Measurements from ENCODE around the gene SLC25A1. TPM values are rescaled to one million over a fixed set of nuclear protein-coding genes. Genes with fewer than 3 reads are reported as not detected.

SLC25A1 gene
- polyA plus RNA-seq, 1 experiment, result 36.9 TPM

GRCh38 chr22:19131685-19132015 lies 46.9 kb downstream of the SLC25A1 start:
- H3K36me3 ChIP-seq (ENCODE audit: control insufficient read depth, insufficient read depth, low read length), result peaks cover 18% of the 10 kb centered on the region
- no peak overlapping the region for H3K4me3 ChIP-seq (ENCODE audit: low read depth, low read length)
- TF ChIP-seq, protein P1, sequence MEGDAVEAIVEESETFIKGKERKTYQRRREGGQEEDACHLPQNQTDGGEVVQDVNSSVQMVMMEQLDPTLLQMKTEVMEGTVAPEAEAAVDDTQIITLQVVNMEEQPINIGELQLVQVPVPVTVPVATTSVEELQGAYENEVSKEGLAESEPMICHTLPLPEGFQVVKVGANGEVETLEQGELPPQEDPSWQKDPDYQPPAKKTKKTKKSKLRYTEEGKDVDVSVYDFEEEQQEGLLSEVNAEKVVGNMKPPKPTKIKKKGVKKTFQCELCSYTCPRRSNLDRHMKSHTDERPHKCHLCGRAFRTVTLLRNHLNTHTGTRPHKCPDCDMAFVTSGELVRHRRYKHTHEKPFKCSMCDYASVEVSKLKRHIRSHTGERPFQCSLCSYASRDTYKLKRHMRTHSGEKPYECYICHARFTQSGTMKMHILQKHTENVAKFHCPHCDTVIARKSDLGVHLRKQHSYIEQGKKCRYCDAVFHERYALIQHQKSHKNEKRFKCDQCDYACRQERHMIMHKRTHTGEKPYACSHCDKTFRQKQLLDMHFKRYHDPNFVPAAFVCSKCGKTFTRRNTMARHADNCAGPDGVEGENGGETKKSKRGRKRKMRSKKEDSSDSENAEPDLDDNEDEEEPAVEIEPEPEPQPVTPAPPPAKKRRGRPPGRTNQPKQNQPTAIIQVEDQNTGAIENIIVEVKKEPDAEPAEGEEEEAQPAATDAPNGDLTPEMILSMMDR (IDR thresholded peaks at IDR 0.05; ENCODE audit: insufficient read depth, low read depth, low read length), result no peak
- no peaks in the 10 kb centered on the region for H3K27me3 ChIP-seq (ENCODE audit: control insufficient read depth, insufficient read depth, low read length)
- no peak for DNase-seq (ENCODE audit: low read depth)
- ChIA-PET CTCF (interaction anchor here (3.5 kb wide), 1 partner anchor 13 kb away, joined by 16 read pairs; the partner anchor contains the start of gene ESS2), POLR2A (no interaction called here)

DNA sequence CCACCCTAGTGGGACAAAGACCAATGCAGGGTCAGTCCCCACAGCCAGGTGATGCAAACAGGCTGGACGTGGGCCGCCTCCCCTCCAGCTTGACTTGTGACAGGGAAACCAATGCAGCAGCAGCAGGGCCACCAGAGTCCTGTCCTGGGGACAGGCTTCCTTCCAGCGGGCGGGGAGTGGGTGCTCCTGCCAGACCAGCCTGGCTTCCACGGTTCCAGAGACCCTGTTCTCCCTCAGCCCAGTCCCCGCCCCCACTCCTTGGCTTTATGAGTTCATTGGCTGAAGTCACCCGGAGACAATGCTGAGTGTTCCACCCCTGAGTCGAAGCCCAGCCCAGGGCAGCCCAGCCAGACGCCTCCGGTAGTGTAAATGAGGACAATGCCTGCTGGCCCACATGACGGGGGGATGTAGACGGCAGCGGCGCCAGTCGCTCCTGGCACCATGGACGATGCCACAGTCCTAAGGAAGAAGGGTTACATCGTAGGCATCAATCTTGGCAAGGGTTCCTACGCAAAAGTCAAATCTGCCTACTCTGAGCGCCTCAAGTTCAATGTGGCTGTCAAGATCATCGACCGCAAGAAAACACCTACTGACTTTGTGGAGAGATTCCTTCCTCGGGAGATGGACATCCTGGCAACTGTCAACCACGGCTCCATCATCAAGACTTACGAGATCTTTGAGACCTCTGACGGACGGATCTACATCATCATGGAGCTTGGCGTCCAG lies 47.4 kb downstream of the SLC25A1 start, which contains the start of gene TSSK2:
TSS of gene TSSK2 (plus strand) at position 350 of the 726 bp plus-strand sequence. CDS start at position 442, 92 bp downstream.
- no peak within 1 kb of the TSS for H3K4me3 ChIP-seq (ENCODE audit: low read depth, low read length)
- ChIA-PET CTCF (interaction anchor here (3.5 kb wide), 1 partner anchor 13 kb away, joined by 16 read pairs; the partner anchor contains the start of gene ESS2), POLR2A (no interaction called here)
- TF ChIP-seq, protein P1 (IDR thresholded peaks at IDR 0.05; ENCODE audit: insufficient read depth, low read depth, low read length), result no peak
- no peaks in the 10 kb centered on the region for H3K27me3 ChIP-seq (ENCODE audit: control insufficient read depth, insufficient read depth, low read length)
- DNase-seq (ENCODE audit: low read depth), result no peak
- H3K36me3 ChIP-seq (ENCODE audit: control insufficient read depth, insufficient read depth, low read length), result peaks cover 14% of the 10 kb centered on the region

GRCh38 chr22:19129871-19130270 lies 48.7 kb downstream of the SLC25A1 start:
- CTCF ChIA-PET, result interaction anchor here (0.6 to 3.5 kb wide), 2 partner anchors 15 to 23 kb away, joined by 4 to 16 read pairs; partner anchors contain the start of gene ESS2

GRCh38 chr22:19128946-19129727 lies 49.4 kb downstream of the SLC25A1 start:
- no peak for DNase-seq (ENCODE audit: low read depth)
- Histone ChIP-seq H3K4me3 (ENCODE audit: low read depth, low read length) (no peak overlapping the region), H3K36me3 (ENCODE audit: control insufficient read depth, insufficient read depth, low read length) (peaks cover 8% of the 10 kb centered on the region), H3K27me3 (ENCODE audit: control insufficient read depth, insufficient read depth, low read length) (no peaks in the 10 kb centered on the region; the same call in 1 of the 2 replicates)
- TF ChIP-seq, protein P1 (IDR thresholded peaks at IDR 0.05; ENCODE audit: insufficient read depth, low read depth, low read length), result no peak
- CTCF ChIA-PET, result no interaction called here
- POLR2A ChIA-PET, result no interaction called here

More at GRCh38 chr22:19129871-19130270, 48.7 kb downstream of the SLC25A1 start:
- TF ChIP-seq, protein P1 (IDR thresholded peaks at IDR 0.05; ENCODE audit: insufficient read depth, low read depth, low read length), result no peak
- POLR2A ChIA-PET, result no interaction called here
- DNase-seq (ENCODE audit: low read depth), result no peak
- Histone ChIP-seq H3K27me3 (ENCODE audit: control insufficient read depth, insufficient read depth, low read length) (no peaks in the 10 kb centered on the region; the same call in 1 of the 2 replicates), H3K36me3 (ENCODE audit: control insufficient read depth, insufficient read depth, low read length) (peaks cover 11% of the 10 kb centered on the region), H3K4me3 (ENCODE audit: low read depth, low read length) (no peak overlapping the region)

DNA sequence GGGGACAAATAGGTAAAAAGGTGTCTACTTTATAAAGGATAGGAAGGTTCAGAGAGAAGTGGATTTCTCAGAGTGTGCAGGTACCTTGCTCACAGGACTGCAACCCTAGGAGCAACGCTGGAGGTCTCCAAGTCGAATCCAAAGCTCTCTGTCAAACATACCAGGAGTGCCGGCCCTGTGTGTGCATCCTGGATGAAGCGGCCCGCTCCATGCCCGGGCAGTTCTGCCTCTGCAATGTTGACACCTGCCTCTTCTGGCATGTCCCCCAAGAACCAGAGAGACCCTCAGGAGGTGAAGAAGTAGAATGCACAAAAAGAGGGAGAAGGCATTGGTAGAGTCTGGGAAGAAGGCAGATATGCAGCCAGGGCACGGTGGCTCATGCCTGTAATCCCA lies 50.5 kb downstream of the SLC25A1 start:
- H3K4me3 ChIP-seq (ENCODE audit: low read depth, low read length), result no peak overlapping the region
- CTCF ChIA-PET, result interaction anchor here (1.0 kb wide), 1 partner anchor 13 kb away, joined by 3 read pairs; no protein-coding TSS in a partner anchor
- no peak for DNase-seq (ENCODE audit: low read depth)
- TF ChIP-seq, protein P1 (IDR thresholded peaks at IDR 0.05; ENCODE audit: insufficient read depth, low read depth, low read length), result no peak
- peaks cover 2% of the 10 kb centered on the region for H3K36me3 ChIP-seq (ENCODE audit: control insufficient read depth, insufficient read depth, low read length)
- H3K27me3 ChIP-seq (ENCODE audit: control insufficient read depth, insufficient read depth, low read length), result no peaks in the 10 kb centered on the region; the same call in 1 of the 2 replicates
- POLR2A ChIA-PET, result no interaction called here

Data from BJ (cell line).